ENCODE data around the gene CST6.

GRCh38 chr11:65978391-65979238 lies 33.2 kb upstream of the CST6 start:
- TF ChIP-seq, protein P1, sequence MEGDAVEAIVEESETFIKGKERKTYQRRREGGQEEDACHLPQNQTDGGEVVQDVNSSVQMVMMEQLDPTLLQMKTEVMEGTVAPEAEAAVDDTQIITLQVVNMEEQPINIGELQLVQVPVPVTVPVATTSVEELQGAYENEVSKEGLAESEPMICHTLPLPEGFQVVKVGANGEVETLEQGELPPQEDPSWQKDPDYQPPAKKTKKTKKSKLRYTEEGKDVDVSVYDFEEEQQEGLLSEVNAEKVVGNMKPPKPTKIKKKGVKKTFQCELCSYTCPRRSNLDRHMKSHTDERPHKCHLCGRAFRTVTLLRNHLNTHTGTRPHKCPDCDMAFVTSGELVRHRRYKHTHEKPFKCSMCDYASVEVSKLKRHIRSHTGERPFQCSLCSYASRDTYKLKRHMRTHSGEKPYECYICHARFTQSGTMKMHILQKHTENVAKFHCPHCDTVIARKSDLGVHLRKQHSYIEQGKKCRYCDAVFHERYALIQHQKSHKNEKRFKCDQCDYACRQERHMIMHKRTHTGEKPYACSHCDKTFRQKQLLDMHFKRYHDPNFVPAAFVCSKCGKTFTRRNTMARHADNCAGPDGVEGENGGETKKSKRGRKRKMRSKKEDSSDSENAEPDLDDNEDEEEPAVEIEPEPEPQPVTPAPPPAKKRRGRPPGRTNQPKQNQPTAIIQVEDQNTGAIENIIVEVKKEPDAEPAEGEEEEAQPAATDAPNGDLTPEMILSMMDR (IDR thresholded peaks at IDR 0.05): no peak
- TF ChIP-seq POLR2AphosphoS5 (IDR thresholded peaks at IDR 0.05) (no peak), POLR2A (IDR thresholded peaks at IDR 0.05) (no peak), EP300 (IDR thresholded peaks at IDR 0.05) (no peak)
